ENCODE measurements around the gene ZNF710.

ZNF710 gene

GRCh38 chr15:90031231-90031791 lies 30.2 kb downstream of the ZNF710 start:
- Mint-ChIP-seq H3K4me1 (ENCODE audit: low read depth in 2 of 2) (peaks cover 36 to 41% of the 10 kb centered on the region in 2 donors), H3K27ac (peak overlapping the region; percentile 69 to 76), H3K36me3 (ENCODE audit: insufficient read depth) (peaks cover 12% of the 10 kb centered on the region), H3K27me3 (no peaks in the 10 kb centered on the region), H3K9me3 (no peaks in the 10 kb centered on the region), H3K4me3 (peak overlapping the region; percentile 47 to 72)
- peak; percentile 46 for ATAC-seq (replicated peaks)
- no peak for DNase-seq

GRCh38 chr15:90033006-90033405 lies 31.9 kb downstream of the ZNF710 start:
- Mint-ChIP-seq H3K4me1 (ENCODE audit: low read depth in 2 of 2) (peaks cover 48 to 52% of the 10 kb centered on the region in 2 donors), H3K9me3 (no peaks in the 10 kb centered on the region), H3K4me3 (peak overlapping the region in 1 of 2 donors; percentile 22), H3K27me3 (no peaks in the 10 kb centered on the region), H3K27ac (peak overlapping the region; percentile 81 to 91), H3K36me3 (ENCODE audit: insufficient read depth) (peaks cover 14% of the 10 kb centered on the region)
- no peak for DNase-seq
- ATAC-seq (replicated peaks), result no peak

GRCh38 chr15:90033448-90033847 lies 32.3 kb downstream of the ZNF710 start:
- Mint-ChIP-seq H3K4me1 (ENCODE audit: low read depth in 2 of 2) (peaks cover 53 to 56% of the 10 kb centered on the region in 2 donors), H3K27ac (peak overlapping the region; percentile 81 to 91), H3K4me3 (peak overlapping the region; percentile 68 to 76), H3K27me3 (no peaks in the 10 kb centered on the region), H3K36me3 (ENCODE audit: insufficient read depth) (peaks cover 19% of the 10 kb centered on the region), H3K9me3 (no peaks in the 10 kb centered on the region)
- ATAC-seq (replicated peaks), result no peak
- DNase-seq, result no peak

GRCh38 chr15:90035095-90035839 lies 34.1 kb downstream of the ZNF710 start:
- ATAC-seq (replicated peaks) (peak; percentile 13), DNase-seq (no peak)
- H3K36me3 Mint-ChIP-seq (ENCODE audit: insufficient read depth), result peaks cover 17% of the 10 kb centered on the region
- peak overlapping the region; percentile 68 to 76 for H3K4me3 Mint-ChIP-seq
- peak overlapping the region; percentile 81 to 91 for H3K27ac Mint-ChIP-seq
- peaks cover 55 to 56% of the 10 kb centered on the region in 2 donors for H3K4me1 Mint-ChIP-seq (ENCODE audit: low read depth in 2 of 2)
- no peaks in the 10 kb centered on the region for H3K27me3 Mint-ChIP-seq
- H3K9me3 Mint-ChIP-seq, result no peaks in the 10 kb centered on the region

GRCh38 chr15:90035840-90036230 lies 34.7 kb downstream of the ZNF710 start:
- peak overlapping the region; percentile 81 to 91 for H3K27ac Mint-ChIP-seq
- peak overlapping the region; percentile 13 to 76 for H3K4me3 Mint-ChIP-seq
- no peak for DNase-seq
- H3K27me3 Mint-ChIP-seq, result no peaks in the 10 kb centered on the region
- H3K4me1 Mint-ChIP-seq (ENCODE audit: low read depth in 2 of 2), result peaks cover 56 to 59% of the 10 kb centered on the region in 2 donors
- peaks cover 17% of the 10 kb centered on the region for H3K36me3 Mint-ChIP-seq (ENCODE audit: insufficient read depth)
- H3K9me3 Mint-ChIP-seq, result no peaks in the 10 kb centered on the region
- no peak for ATAC-seq (replicated peaks)

- peak overlapping the region; percentile 81 to 91 for H3K27ac Mint-ChIP-seq
- peaks cover 53 to 56% of the 10 kb centered on the region in 2 donors for H3K4me1 Mint-ChIP-seq (ENCODE audit: low read depth in 2 of 2)
- no peak for ATAC-seq (replicated peaks)
- DNase-seq, result no peak
- H3K27me3 Mint-ChIP-seq, result no peaks in the 10 kb centered on the region
- no peaks in the 10 kb centered on the region for H3K9me3 Mint-ChIP-seq
- peaks cover 19% of the 10 kb centered on the region for H3K36me3 Mint-ChIP-seq (ENCODE audit: insufficient read depth)
- H3K4me3 Mint-ChIP-seq, result peak overlapping the region; percentile 48 to 49
Measured at GRCh38 chr15:90036343-90036742, 35.2 kb downstream of the ZNF710 start.

GRCh38 chr15:90036806-90037510 lies 35.8 kb downstream of the ZNF710 start:
- no peaks in the 10 kb centered on the region for H3K27me3 Mint-ChIP-seq
- no peak for ATAC-seq (replicated peaks)
- H3K27ac Mint-ChIP-seq, result peak overlapping the region; percentile 81 to 91
- H3K36me3 Mint-ChIP-seq (ENCODE audit: insufficient read depth), result peaks cover 19% of the 10 kb centered on the region
- no peak for DNase-seq
- H3K4me3 Mint-ChIP-seq, result peak overlapping the region in 1 of 2 donors; percentile 48
- H3K9me3 Mint-ChIP-seq, result no peaks in the 10 kb centered on the region
- H3K4me1 Mint-ChIP-seq (ENCODE audit: low read depth in 2 of 2), result peaks cover 50% of the 10 kb centered on the region in 2 donors

GRCh38 chr15:90037511-90037860 lies 36.4 kb downstream of the ZNF710 start:
- H3K27me3 Mint-ChIP-seq, result no peaks in the 10 kb centered on the region
- no peaks in the 10 kb centered on the region for H3K9me3 Mint-ChIP-seq
- H3K4me1 Mint-ChIP-seq (ENCODE audit: low read depth in 2 of 2), result peaks cover 50% of the 10 kb centered on the region in 2 donors
- no peak overlapping the region for H3K4me3 Mint-ChIP-seq
- peaks cover 19% of the 10 kb centered on the region for H3K36me3 Mint-ChIP-seq (ENCODE audit: insufficient read depth)
- ATAC-seq (replicated peaks) (no peak), DNase-seq (no peak)
- H3K27ac Mint-ChIP-seq, result peak overlapping the region; percentile 81 to 91

GRCh38 chr15:90037961-90038631 lies 37.0 kb downstream of the ZNF710 start:
- Mint-ChIP-seq H3K27me3 (no peaks in the 10 kb centered on the region), H3K4me1 (ENCODE audit: low read depth in 2 of 2) (peaks cover 47% of the 10 kb centered on the region in 2 donors), H3K9me3 (no peaks in the 10 kb centered on the region), H3K36me3 (ENCODE audit: insufficient read depth) (peaks cover 19% of the 10 kb centered on the region), H3K4me3 (peak overlapping the region in 1 of 2 donors; percentile 4), H3K27ac (peak overlapping the region; percentile 81 to 91)
- ATAC-seq (replicated peaks) (peak; percentile 75), DNase-seq (peak in 2 of 3 experiments; percentile 31 to 48)

GRCh38 chr15:90038632-90039095 lies 37.5 kb downstream of the ZNF710 start:
- Mint-ChIP-seq H3K27me3 (no peaks in the 10 kb centered on the region), H3K27ac (peak overlapping the region; percentile 81 to 91), H3K4me1 (ENCODE audit: low read depth in 2 of 2) (peaks cover 42% of the 10 kb centered on the region in 2 donors), H3K9me3 (no peaks in the 10 kb centered on the region), H3K36me3 (ENCODE audit: insufficient read depth) (peaks cover 19% of the 10 kb centered on the region), H3K4me3 (peak overlapping the region in 1 of 2 donors; percentile 4)
- DNase-seq (no peak), ATAC-seq (replicated peaks) (no peak)

- no peak for DNase-seq
- Mint-ChIP-seq H3K27ac (peak overlapping the region; percentile 81 to 91), H3K4me3 (peak overlapping the region in 1 of 2 donors; percentile 27), H3K36me3 (ENCODE audit: insufficient read depth) (peaks cover 11% of the 10 kb centered on the region), H3K27me3 (no peaks in the 10 kb centered on the region), H3K9me3 (no peaks in the 10 kb centered on the region), H3K4me1 (ENCODE audit: low read depth in 2 of 2) (peaks cover 32% of the 10 kb centered on the region in 2 donors)
- ATAC-seq (replicated peaks), result no peak
Measured at GRCh38 chr15:90039996-90040395, 38.9 kb downstream of the ZNF710 start.

- no peak for ATAC-seq (replicated peaks)
- Mint-ChIP-seq H3K4me3 (no peak overlapping the region), H3K36me3 (ENCODE audit: insufficient read depth) (peaks cover 11% of the 10 kb centered on the region), H3K27me3 (no peaks in the 10 kb centered on the region), H3K27ac (peak overlapping the region in 1 of 2 donors; percentile 91), H3K4me1 (ENCODE audit: low read depth in 2 of 2) (peaks cover 35 to 38% of the 10 kb centered on the region in 2 donors), H3K9me3 (no peaks in the 10 kb centered on the region)
- DNase-seq, result no peak
Measured at GRCh38 chr15:90040618-90041017, 39.5 kb downstream of the ZNF710 start.

- H3K27me3 Mint-ChIP-seq, result no peaks in the 10 kb centered on the region
- ATAC-seq (replicated peaks) (no peak), DNase-seq (no peak)
- H3K4me3 Mint-ChIP-seq, result no peak overlapping the region
- H3K36me3 Mint-ChIP-seq (ENCODE audit: insufficient read depth), result peaks cover 11% of the 10 kb centered on the region
- no peak overlapping the region for H3K27ac Mint-ChIP-seq
- H3K4me1 Mint-ChIP-seq (ENCODE audit: low read depth in 2 of 2), result peaks cover 33 to 37% of the 10 kb centered on the region in 2 donors
- no peaks in the 10 kb centered on the region for H3K9me3 Mint-ChIP-seq
Measured at GRCh38 chr15:90042356-90042755, 41.2 kb downstream of the ZNF710 start.
